NCI-H82 (cell line): ENCODE measurements around the gene SLC6A19.

Experiments
- DNase-seq: peaks from one replicate; lab custom pipeline; 2025; lab: John Stamatoyannopoulos, UW

The SLC6A19 gene

DNA sequence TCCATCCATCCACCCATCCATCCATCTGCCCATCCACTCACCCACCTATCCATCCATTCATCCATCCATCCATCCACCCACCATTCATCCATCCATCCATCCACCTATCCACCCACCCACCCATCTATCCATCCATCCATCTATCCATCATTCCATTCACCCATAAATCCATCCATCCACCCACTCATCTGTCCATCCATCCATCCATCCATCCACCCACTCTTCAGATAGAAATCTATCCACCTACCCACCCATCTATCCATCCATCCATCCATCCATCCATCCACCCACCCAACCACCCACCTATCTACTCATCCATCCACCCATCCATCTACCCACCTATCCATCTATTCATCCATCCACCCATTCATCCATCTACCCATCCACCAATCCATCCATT lies 35.0 kb upstream of the SLC6A19 start:
- no peak for DNase-seq

DNA sequence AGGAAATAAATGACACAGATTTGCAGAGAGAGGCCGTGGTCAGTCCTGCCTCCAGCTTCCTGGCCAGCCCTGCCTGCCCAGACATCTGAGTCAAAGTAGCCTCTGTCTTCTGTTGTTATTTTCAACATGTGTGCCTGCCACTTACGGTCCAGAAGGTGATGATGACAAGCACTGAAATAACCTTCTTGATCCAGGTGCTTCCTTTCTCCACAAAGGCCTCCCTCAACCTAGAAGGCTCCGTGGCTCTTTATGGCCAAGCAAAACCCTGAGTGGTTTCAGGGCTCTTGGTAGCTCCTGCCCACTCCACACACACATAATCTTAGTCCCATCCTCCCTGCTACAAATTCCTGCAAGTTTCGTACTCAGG lies 34.1 kb upstream of the SLC6A19 start:
- DNase-seq: no peak

DNA sequence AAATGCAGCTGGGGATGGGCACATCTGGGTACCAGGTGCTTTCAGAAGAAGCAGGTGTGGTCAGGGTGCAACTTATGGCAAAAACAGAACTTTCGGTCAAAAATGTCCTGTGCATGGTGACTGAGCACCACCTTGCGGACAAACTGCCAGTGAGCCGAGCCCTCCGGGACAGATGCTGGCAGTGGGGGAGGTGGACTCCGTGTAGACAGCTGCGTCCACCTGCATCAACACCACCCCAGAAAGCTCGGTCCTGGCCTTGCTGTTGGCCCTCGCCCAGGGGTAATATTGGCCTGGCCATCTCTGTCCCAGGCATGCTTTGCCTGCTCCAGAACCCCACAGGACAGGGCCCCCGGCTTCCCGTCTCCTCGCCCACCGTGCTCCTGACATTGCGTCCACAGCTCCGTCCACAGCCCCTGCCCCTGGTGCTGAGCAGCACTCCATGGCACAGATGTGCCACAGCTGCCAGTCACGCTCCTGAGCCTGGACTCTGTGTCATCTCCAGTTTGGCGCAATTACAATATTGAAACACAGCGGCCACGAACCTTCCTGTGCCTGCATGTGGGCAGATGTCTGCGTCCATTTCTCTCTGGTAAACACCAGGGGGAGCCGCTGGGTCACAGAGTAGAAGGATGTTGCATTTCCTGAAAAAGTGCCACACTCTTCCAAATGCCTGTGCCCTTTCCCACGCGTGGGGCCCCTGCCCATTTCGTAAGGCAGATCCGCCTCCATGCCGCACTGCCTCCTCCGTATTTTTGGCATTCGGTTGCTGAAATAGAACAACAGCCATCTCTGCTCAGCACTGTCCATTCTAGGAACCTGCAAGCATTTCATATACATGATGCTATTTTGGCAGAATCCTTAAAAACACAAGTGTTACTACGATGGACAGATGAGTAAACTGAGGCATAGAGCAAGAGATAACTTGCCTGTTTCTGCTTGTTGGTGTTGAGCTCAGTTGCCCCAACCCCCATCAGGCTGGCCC lies 33.4 kb upstream of the SLC6A19 start:
- peak; percentile 66 for DNase-seq

DNA sequence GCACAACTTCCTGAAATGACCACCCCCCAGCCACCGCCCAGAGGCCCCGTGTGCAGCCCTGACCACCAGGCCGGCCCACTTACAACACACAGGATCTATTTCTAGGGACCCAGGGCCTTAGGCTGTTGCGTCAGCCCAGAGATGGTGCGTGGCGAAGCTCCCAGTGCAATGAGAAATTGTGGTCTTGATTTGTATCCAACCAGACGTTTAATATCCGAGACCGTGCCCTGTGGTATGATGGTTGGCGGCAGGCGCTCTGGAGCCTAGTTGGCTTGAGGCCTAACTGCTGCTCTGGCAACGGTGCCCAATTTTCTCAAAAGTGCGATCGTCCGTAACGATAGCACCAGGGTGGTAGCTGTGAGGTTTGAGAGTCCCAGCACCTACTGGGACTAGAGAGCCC lies 32.6 kb upstream of the SLC6A19 start:
- DNase-seq: no peak

DNA sequence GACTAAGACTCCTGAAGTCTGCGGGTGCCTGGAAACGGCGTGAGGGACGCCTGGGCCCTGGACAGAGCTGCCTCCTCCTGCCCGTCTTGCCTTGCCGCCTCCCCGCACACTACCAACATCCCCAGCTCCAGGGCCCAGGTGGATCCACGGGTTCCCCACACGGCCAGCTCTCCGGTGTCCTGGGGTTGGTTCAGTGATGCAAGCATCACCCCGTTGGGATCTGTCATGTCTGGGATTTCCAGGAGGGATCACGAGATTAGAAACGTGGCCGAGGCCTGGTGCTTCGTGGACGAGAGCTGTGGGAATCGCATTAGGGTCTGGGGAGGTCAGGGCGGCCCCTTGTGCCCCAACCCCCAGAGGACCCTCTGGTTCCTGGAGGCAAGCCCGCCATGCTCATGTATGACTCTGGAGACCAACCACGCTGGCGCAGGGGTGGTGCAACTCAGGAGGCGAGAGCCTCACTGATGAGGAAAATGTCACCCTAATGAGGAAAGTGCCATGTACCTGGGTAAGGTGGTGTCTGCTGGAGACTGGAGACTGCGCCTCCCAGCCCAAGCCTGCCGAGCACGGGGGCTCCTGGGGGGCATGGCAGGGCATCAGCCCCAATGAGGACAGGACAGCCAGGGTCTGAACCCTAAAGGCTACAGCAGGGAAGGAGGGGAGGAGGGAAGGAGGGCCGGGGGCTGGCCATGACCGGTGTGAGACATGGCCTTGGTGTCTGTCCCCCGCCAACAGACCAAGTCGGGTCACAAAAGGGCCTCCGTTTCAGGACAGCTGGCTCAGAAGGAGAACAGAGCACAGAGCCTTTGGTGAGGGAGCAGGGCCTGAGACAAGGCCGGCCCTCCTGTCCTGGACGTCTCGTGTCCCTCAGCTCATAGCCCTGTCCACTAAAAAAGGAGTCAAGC lies 31.9 kb upstream of the SLC6A19 start:
- no peak for DNase-seq

DNA sequence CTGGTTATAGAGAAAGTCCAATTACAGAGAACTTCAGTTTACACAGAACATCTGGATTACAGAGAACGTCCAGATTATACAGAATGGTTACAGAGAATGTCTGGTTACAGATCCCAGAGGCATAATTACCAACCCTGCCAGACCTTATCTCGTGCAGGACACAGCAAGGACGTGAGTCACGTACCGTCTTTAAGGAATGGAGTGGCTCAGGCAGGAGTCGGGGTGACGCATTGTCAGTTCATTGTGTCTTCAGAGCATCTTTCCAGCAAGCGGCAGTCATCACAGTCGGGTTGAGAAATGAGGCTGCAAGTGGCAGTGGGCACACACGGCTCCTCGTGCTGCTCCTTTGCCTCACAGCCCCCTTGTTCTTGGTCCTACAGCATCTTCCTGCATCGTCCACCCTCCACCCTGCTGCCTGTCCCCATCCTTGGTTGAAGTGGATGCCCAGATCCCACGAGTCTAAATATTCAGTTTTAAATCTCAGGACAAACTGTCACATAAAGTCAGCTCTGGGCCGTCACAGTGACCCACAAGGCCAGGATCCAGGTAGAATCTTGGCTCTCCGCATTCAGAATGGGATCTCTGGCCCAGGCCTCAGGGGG lies 30.0 kb upstream of the SLC6A19 start:
- DNase-seq: no peak

DNA sequence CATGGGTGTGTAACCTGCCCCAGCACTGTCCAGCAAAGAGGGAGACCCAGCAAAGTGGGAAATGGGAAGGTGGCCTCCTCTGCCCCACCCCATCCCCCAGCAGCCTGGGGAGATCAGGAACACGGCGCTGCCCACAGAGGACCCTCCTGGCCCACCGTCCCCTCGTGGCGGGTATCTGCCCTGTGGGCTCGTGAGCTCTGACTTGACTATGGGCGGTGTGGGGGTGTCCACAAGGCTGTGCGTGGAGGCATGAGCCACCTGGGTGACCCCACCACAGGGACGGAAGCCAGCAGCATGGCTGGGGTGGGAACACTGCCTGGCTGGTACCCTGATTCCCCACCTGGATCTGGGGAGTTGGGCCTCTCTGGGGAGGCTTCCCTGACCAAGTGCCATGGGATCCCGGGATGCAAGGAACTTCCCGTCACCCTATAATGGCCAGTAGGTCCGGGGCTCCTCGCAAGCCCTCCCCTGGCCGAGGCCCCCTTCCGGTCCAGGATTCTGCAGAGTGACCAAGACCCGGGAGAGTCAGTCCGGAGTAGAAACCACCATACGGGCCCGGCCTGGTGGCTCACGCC lies 29.3 kb upstream of the SLC6A19 start:
- no peak for DNase-seq

DNA sequence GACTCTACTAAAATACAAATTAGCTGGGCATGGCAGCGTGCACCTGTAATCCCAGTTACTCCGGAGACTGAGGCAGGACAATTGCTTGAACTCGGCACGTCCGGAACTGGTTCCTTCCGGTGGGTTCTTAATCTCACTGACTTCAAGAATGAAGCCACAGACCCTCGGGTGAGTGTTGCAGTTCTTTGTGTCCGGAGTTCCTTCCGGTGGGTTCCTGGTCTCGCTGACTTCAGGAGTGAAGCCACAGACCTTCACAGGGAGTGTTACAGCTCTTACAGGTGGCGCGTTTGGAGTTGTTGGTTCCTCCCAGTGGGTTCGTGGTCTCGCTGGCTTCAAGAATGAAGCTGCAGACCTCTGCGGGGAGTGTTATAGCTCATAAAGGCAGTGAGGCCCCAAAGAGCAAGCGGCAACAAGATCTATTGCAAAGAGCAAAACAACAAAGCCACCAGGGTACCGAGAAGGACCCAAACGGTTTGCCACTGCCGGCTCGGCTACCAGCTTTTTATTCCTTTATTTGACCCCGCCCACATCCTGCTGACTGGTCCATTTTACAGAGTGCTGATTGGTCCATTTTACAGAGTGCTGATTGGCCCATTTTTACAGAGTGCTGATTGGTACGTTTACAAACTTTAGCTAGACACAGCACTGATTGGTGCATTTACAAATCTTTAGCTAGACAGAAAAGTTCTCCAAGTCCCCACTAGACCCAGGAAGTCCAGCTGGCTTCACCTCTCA lies 28.6 kb upstream of the SLC6A19 start:
- DNase-seq: peak; percentile 20

DNA sequence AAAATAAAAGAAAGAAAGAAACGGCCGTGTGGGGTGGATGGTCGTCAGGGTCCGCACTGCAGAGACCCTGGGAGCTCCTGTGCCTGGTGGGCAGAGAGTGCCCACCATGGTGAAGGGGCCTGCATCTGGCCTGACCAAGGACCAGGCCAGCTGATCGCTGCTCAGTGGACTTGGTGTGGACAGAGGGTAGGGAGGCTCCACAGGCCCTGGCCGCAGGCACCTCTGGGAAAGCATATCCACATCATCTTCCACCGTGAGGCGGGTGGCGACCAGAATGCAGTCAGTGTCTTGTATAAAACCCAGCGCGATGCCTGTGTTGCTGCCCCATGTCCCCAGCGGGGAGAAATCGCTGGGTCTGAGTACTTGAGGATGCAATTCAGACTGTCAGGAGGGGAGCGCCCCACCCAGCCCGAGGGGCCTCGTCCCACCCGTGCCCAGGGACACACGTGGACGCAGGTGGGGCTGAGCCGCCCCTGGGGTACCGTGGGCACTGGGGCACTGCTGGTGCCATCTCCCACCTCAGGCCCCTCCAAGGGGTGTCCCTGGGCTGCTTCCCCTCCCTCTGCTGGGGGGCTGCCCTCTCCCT lies 27.8 kb upstream of the SLC6A19 start:
- no peak for DNase-seq

DNA sequence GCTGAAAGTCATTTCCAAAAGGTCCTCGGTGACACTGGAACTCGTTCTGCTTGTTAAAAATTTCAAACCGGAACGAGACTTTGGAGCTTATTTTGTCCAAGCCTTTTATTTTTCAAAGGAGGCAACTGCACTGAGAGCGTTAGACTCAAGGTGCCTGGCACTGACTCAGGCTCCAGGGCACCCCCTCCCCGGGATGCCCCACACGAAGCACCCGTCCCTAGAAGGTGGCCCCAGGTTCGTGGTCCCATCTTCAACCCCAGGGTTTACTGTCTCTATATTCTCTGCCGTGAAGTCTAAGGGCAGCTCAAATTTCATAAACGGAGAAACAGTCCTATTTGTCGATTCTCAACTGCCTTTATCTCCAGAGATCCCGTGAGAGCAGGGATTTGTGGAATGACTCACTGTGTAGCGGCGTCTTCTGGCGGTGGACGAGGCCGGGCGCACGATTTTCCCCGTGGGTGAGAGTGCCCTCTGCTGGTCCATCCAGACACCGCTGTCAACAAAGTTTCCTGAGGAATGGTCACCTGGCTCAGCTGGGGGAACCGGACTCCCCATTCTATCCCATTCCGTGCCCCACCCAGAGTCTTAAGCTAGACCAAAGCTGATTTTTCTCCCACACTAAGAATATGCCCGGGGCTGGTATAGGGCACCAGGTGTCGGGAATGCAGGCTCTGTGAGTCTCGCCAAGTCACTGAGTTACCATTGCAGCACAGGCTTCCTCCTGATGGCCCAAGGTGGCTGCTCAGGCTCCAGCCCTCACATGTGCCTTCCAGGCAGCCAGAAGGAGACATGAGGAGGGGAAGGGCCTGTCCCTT lies 27.1 kb upstream of the SLC6A19 start:
- peak; percentile 61 for DNase-seq

DNA sequence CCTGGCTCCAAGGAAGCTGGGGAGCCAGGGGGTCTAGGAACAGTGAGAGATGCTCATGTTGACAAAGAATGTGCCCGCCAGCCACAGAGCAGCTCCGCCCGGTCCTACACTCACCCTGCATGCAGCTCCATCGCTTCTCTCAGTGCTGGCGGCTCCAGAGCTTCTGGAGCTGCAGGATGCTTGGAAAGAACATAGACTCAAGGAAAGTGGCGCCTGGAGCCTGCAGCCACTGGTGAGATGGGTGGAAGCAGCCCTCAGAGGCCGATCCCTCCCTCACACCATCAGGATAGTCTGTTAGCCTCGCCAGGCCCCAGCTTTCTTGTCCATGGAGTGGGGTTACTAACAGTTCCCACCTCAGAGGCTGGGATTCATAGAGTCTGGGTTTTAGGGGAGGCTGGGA lies 26.4 kb upstream of the SLC6A19 start:
- no peak for DNase-seq

DNA sequence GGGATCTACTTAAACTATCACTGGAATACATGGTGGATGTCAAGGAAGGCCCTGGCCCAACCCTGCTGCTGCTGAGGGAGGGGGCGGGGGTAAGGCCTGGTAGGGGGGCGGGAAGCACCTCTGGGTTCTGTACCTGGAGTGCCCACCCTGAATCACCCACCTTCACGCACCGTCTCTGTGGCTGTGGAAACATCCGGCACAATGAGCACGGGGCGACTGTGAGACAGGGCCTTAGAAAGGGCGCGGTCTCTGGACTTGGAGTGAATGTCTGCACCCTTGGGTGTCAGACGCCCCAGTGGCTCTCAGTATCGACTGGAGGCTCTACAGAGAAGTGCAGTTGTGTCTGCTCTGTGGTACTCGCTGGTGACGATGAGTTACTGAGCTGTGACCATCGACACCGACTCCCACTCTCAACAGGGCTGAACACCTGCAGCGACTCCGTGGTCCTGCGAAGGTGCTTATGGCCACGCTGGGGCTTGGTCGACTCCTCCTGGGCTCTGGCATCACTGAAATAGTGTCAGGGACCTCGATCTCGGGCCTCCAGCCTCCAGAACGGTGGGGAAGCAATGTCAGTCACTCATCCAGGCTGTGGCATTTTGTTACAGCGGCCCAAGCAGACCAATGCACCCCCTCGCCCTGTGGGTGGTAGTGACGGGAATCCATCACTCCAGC lies 25.5 kb upstream of the SLC6A19 start:
- no peak for DNase-seq

DNA sequence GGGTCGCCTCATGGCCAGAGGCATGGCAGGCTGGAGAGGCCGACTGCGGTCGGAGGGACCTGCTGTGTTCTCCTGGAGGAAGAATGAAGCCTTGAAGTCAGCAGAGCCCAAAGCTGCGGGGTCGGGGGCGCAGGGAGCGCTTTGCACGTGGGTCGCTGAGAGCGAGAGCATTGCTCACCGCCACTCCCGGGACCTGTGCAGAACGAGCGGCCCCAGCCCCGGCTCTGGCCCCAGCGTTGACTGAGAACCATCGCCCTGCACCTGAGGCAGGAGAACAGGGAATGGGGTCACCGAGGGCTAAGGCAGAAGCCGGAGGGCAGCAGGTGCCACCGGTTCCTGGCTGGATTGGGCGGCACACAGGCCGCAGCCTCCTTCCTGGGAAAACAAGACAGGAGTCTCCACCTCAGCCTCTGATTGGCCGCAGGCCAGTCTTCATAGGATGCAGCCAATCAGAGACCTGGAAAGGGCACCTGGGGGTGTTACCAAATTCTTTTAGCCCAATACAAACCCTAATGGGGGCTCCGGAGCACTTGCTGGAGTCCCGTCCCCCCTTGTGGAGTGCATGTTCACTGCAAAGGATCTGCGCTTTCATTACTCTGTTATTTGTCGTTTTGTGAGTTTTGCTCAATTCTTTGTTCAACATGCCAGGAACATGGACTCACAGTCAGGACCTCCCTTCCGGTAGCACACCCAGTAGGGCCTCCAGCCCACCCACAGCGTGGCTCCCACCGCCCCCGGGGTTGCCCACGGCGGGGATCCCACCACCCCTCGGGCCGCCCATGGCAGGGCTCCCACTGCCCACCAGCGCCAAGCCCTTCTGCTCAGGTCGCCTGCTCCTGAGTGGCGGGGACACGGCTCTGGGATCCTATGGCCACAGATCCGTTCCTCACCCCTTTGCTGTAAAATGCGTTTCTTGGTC lies 24.7 kb upstream of the SLC6A19 start:
- peak; percentile 47 for DNase-seq

DNA sequence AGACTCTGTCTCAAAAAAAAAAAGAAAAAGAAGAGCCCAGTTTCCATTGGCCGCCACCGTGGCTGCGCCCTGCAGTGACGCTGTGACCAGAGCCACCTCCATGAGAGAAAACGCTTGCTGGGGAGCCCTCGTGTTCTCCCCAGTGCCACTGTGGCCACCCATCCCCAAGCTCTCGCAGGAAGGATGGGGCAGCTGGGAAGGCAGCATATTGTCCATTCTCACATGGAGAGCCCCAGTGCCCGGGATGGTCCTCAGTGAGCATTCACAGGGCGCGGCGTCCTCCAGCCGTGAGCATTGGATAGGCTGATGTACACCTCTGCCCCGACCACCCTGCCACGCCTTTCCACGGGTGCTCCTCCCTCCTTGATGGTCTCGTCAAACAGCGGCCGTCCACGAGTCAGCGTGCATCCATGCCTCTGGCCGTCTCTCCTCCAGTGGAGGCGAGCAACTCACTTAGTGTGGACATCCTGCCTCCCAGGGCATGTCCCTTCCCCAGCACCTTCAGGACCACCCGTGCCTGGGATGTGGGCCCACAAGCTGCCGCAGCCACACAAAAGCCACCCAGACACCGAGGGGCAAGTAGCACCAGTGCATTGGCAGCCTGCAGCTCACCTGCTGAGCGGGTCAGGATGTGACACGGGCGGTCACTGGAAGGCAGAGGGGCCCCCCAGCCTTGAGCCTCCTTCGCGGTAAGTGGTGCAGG lies 23.4 kb upstream of the SLC6A19 start:
- DNase-seq: no peak

DNA sequence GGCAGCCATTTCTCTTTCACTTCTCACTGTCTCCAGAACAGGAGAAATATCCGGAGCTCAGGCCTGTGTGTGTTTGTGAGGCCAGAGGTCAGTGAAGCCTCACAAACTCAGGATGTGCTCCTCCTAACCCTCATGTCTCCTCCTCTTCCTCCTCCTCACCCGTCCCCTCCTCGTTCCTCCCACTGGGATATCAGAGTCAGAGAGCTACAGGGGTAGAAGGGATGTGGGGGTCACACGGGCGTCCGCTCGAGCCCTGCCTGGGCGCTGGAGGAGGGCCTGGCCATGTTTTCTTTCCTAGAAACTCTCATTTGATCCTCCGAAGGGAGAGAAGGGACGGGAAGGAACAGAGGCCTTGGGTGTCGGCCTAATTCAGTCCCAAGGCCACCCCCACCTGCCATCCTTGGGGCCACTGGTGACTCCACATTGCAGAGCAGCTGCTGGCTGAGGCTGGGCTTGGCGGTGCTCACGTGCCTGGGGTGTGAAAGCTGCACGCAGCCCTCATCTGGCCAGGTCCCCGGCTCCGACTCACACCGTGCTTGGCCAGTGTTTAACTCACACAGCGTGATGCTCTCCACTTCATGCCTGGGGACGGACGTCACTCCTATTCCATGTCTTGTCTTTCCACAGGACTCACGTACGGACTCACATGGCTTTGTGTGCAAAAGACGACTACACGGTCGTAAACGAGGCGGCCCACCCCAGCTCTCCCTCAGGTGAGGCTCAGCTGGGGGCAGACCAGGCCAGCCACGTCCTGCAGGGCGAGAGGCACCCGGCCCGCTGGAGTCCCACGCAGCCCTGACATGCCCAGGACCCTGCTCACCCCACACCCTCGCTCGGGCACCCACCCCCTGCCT lies 22.6 kb upstream of the SLC6A19 start:
- DNase-seq: no peak

DNA sequence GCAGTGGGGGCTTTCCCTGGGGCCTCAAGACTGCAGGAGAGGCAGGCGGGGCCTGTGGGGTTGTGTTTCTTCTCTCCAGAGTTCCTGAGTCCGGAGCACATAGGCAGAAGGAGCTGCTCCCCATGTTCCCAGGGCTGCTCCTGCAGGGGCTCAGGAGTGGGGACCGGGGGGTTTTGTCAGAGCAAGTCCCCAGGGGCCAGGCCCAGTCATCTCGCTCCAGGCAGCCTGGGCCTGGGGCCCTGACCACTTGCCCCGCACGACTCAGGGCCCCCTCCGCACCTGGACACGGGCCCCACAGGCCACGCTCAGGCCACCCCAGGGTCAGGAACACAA lies 22.0 kb upstream of the SLC6A19 start:
- DNase-seq: no peak

DNA sequence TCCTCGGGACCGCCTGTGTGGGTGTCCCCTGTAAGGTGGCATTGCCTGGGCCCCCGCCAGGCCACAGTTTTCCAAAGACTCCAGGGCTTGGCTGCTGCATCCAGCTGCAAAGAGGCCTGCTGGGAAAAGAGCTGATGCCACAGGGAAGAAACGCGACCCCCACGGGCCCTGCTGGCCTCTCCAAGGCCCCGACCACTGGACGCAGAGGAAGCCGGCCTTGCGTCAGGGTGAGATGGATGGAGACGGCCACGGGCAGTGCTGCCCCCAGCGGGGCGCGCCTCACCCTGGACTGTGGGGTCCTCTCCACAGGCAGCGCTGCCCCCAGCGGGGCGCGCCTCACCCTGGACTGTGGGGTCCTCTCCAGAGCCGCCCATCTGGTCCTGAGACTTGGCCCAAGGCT lies 21.3 kb upstream of the SLC6A19 start:
- no peak for DNase-seq
